ENCODE measurements around the gene TRPV3.
"Not testable (repeated sequence)": the region's sequence is repeated elsewhere in the genome, so short reads cannot be mapped to it uniquely, and the experiment has no call there.

The TRPV3 gene

DNA sequence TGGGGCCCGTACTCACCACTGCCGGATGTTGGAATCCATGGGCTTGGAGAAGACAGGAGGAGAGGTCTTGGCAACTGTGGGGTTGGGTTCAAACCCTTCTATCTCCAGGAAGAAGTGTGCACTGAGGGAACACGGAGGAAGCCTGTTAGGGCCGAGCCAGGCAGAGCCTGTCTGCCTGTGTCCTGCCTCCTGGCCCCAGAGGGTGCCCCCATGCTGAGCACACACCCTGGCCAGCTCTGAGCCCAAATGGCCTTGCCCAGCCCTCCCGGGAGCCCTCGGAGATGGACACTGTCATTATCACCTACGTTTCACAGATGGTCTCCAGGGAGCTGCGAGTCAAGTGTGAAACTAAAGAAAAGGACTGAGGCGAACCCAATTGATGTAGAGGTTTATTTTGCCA is 12.5 kb downstream of the TRPV3 start:
- DNase-seq: no peak

DNA sequence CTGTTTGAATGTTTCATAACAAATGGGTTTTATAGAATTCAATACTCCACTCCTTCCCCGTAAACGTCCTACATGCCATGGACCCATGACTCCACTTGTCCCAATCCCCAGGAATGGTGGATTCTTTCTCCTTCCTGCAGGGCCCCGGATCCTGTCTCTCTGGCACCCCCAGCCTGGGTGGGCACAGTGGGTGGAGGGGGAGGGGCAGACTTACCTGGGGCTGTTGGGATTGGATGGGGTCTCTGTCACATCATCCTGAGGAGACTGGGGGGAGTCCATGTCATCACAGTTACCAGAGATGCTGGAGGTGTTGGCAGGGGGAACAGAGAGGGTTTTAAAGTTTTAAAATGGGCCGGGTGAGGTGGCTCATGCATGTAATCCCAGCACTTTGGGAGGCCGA is 13.2 kb downstream of the TRPV3 start:
- no peak for DNase-seq

DNA sequence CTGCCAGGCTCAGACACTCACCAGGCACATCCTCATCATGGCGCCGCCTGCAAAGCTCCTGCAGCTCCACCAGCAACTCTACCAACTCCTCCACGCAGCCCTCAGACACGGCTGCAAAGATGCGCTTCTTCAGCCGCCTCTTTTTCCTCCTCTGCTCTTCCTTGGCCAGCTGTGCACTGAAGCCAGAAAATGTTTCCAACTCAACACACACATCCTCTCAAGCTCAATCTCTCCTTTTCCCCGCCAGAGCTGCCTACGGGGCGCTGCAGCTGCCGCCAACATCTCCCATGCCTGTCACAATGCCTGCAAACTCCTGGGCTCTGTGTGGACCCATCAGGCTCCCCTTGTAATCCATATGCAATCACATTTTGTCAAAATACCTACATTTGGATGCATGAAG is 14.2 kb downstream of the TRPV3 start:
- no peak for DNase-seq

DNA sequence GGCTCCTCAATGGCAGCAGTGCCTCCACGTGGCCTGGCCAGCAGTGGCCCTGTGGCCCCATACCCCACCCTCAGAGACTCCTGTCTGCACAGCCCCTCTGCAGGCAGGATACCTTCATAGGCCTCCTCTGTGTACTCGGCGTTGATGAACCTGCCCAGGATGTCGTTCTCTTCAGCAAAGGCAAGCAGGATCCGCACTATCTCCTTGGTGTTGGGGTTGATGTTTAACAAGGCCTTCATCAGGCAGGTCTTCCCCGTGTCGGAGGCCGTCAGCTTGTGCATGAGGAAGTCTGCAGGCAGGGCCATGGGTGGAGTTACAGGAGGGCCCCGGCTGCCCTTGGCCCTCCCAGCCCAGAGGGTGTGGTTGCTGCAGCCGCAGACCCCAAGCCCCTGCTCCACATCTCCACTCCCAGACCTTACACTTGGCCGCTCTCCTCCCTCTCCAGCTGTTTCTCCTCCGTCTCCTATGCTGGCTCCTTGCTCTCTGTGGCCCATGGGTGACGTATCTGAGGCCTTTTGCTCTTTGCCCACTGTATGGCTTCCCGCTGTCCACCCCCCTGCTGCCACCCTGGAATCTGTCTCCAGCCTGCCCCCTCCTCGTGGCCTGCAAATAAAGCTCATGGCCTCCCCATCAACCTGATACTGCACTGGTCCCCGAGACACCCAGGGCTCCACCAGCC is 15.1 kb downstream of the TRPV3 start:
- DNase-seq: no peak

DNA sequence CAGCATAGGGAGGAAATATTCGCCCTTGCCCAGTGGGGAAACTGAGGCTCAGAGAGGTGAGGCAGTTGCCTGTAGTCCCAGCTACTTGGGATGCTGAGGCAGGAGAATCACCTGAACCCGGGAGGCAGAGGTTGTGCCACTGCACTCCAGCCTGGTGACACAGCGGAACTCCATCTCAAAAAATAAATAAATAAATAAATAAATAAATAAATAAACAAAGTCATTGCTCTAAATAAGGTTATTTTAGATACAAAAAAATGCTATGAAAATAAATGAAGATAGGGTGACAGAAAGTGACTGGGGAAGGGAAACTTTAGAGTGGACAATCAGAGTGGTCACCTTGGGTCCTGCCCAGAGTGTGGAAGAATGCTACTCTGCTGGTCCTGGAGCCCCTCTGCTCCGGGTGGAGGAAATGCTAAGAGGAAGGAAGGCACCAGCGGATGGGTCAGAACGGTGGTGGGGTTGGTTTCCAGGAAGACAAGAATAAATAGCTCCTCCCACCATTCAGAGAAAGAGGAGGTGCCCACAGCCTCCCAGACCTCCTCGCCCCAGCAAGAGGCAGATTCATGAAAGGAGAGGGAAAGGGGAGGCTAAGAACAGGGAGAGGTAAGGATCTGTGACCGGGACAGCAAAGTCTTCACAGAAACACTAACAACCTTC is 17.6 kb downstream of the TRPV3 start:
- no peak for DNase-seq

DNA sequence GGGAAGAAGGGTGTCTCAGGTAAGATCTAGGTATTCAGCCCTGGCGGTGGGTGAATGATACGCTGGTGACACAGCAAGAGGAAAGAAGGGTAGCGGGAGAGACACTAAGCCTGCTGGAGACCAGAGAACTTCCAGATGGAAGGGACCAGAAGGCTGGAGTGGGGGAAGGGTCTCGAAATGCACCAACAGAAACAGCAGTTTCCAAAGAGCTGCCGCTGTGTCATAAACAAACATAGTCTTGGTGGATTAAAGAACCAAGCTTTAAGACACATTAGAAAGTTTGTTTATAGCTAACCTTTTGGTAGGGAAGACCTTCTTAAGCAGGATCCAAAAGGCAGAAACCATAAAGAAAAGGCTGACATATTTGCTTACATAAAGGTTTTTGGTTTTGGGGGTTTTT is 20.9 kb downstream of the TRPV3 start:
- no peak for DNase-seq

DNA sequence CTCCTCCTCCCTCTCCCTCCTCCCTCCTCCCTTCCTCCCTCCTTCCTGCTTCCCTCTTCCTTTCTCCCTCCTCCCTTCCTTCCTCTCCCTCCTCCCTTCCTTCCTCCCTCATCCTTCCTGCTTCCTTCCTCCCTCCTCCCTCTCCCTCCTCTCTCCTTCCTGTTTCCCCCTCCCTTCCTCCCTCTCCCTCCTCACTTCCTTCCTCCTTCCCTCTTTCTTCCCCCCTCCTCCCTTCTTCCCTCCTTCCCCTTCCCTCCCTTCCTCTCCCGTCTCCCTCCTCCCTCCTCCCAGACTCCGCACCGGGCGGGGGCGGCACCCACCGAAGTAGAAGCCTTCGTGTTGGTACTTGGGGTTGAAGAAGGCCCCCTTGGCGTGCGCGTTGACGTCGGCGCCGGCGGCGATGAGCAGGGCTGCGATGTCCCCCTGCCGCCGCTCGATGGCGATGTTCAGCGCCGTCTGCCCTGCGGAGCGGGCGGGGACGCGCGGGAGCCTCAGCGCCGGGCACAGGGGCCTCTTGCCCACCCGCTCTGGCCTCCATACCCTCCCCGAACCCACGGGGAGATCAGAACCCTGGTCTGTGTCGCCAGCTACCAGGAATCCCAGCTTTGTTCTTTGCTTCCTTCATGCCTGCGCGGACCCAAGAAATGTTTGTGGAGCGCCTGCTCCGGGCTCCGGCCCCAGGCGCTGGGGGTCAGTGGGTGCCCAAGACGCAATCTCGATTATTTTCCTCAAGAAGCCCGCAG is 22.2 kb downstream of the TRPV3 start:
- peak; percentile 78 for DNase-seq

DNA sequence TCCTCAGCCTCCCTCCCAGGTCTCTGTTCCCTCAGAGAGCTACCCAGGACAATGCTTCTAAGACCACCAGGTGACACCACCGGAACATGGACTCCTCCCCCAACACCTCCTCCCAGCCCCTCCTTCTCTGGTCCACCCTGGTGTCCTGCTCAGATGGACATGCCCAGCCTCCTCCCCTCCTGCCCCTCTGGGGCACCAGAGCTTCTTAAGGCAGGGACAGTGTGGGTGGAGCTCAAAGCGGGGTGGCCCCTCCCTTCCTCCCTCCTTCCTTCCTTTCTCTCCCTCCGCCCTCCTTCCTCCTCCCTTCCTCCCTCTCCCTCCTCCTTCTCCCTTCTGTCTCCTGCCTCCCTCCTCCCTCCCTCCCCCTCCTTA is 22.7 kb downstream of the TRPV3 start:
- no peak for DNase-seq

DNA sequence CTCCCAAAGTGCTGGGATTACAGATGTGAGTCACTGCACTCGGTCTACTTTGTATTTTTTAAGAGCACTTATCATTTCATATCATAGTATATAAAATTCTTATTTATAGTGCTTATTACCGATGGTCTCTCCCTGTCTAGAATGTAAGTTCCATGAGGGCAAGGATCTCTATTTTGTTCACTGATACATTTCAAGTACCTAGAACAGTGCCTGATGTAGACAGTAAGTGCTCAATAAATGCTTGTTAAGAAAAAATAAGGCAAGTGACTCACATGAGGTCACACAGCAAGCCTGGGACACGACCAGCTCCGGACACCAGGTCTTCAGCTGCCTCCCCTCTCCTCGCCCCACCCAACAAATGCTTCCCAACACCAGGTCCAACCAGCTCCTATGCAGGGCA is 23.9 kb downstream of the TRPV3 start:
- no peak for DNase-seq

DNA sequence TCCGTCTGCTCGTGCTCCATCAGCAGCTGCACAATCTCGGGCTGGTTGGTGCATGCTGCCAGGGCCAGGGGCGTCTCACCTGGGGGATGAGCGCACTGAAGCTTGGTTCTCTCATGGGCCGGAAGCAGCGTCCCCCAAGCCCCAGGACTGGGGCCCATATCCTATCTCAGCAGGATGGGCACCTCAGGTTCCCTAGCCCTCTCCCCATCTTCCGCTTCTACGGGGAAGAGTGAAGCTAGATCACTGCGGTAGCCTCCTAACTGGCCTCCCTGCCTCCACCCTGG is 24.8 kb downstream of the TRPV3 start:
- DNase-seq: no peak

DNA sequence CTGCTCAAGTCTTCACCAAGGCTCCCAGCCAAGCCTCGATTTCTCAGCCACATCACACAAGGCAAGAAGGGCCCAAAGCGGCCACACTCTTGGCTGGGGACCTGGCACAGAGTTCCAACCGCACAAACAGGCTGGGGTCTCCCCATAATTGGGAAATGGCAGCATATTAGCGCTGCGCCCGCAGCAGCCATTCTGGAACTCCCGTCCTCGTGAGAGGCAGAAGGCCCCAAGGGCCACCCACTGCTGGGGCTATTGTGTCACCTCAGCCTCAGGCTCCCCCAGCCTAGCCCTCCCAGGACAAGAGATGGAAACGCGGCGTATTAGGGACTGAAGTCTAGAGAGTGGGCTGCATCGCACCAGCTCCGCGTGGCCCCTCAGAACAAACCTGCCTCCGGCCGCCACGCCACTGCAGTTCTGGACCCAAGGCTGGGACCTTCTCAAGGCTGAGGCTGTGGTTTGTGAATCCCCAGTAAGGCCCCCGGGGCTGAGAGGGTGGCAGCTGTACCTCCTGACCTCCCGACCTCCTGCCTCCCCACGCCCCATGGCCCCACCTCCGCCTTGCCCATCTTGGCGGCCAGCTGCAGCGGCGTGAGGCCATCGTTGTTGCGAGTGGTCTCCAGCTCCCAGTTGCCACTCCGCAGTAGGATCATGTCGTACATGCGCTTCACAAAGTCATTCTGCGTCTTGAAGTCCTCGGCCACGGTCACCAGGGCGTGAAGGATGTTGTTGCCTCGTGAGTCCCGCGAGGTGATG is 25.3 kb downstream of the TRPV3 start:
- no peak for DNase-seq

DNA sequence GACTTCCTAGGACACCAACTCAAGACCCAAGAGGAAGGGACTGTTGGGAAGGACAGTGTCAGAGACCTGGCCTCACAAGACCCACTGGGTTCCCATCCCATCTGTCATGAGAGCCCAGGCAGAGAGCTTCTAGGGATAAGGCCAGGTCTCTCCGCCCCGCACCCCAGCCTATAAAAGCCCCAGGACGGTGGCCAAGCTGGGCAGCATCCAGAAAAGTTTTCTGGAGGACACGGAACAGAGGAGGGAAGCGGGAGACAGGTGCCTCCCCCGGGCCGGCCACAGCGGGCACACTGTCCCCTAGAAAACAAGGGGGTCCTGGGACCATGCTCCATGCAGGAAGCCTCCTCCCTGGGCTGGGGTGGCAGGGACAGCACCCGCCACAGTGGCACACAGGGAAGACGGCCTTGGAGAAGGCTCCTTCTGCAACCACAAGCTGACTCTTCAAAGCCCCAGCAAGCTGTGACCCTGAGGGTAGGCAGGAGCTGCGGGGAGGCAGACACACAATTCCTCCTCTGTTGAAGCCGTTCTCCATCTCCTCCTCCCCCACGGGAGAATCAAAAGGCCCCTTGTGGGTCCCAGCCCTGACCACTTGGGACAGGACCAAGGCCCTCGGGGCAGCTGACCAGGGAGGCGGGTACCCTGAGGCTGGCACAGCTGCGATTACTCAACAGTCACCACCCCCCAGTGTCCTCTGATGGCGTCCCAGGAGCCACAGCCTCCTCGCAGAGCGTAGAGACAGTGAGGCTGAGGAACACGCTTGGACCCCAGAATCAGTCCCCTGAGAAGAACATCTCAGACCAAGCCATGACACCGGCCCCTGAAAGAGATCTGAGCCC is 26.1 kb downstream of the TRPV3 start:
- no peak for DNase-seq

DNA sequence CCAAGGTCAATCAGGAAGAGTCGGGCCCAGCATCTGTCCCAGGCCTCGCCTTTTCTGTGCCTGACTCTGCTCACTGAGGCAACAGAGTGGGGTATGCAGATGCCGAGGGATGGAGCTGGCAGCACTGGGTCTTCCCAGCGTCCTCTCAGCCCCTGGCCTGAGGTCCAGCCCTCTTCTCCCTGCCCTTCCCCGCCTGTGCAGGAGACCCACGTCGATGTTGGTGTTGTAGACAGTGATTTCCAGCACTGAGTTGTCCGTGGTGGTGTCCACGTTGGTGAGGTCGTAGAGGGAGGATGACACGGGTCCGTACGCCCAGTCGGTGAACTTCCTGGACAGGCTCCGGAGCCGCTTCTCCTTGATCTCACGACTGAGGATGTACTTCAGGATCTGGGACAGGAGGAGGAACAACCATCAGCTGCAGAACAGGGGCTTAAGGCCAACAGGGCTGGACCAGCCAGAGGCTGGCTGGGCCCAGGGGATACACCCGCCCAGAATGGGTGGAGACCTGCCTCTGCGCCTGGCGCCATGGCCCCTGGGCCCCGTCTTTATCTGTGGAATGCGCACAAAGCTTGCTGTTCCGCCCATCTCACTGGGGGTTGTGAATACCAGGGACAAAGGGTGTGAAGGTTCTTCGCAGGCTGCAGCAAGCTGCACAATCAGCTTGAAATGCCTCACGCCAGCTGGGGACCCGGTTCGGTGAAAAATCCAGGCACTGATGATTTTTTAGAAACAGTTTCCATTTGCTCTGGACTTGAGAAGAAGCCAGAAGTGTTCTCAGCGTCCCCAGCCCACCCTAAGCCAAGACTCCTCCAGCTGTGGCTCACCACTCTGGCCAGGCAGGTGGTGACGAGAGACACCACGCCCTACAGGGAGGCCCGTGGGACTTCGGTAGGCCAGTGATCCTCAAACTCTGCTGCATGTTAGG is 27.5 kb downstream of the TRPV3 start:
- no peak for DNase-seq

DNA sequence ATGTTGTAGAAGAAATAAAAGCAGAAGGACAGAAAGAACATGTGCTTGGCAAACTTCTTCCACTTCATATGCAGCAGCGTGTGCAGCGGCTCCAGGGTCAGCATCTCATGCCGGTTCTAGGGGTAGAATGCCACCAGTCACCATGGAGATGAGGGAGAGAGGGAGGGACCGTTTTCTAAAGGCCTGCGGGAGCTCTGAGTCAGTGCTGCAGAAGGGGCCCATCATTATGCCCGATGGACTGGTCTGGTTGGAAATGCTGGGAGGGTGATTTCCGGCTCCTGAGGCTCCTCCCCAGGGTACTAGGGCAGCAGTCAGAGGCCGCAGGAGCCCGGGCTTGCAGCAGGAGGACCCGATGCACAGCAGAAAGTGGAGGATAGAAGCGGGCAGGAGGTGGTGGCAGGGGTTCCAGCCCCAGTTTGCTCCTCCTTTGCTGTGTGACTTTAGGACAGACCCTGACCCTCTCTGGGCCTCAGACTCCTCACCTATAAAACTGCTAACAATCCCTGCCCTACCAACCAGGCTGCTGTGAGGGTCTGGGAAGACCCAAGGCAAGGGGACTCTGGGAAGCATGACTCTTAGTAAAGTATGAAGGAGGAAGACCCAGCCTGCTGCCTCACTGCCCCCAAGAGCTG is 28.6 kb downstream of the TRPV3 start:
- no peak for DNase-seq

DNA sequence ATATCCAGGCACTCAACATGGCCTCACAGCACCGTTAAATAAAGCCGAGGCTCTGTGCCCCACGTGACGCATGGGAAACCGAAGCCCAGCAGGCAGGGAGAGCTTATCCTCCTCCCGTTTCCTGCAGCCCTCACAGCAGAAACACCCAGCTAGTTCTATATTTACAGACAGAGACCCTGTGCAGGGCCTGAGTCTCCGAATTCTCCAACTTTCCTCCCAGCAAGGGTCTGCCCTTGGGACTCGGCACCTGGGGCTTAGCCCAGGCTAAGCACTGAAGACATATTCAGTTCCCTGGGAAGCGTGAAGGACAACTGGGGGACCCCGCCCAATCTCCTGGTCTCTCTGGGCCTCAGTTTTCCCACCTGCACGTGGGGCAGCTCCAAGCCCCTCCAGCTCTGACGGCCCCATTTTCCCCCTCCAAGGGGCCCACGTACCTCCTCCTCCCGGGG is 29.2 kb downstream of the TRPV3 start:
- DNase-seq: no peak

DNA sequence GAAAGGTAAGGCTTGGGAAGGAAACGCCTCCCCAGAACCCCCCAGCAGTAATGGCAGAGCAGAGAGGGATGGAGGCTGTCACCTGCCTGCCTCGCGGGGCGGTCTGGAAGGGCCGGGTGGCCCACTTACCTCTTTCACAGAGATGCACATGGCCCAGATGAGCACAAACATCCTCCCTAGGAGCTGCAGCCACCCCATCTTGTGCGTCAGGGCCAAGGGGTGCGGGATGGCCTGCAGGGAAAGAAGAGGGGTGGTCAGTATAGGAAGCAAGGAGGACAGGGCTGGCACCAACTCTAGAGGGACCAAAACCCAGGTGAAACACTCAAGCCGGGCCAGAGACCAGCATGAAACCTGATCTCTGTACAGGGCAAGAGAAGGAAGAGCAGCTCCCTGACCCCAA is 29.7 kb downstream of the TRPV3 start:
- DNase-seq: no peak

DNA sequence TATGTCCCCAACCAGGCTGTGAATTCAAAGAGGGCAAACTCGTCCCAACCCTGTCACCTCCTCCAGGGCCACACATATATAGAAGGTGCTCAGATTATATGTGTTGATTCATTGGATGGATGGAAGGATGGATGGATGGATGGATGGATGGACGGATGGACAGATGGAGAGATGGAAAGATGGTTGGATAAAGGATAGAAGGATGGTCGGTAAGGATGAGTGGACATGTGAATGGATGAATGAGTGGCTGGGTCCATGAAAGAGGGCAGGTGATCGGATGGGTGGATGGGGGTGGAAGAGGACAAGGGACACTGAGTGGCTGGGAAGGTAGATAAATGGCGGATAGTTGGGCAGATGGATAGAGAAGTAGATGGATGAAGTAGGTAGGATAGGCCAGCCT is 30.1 kb downstream of the TRPV3 start:
- DNase-seq: no peak

DNA sequence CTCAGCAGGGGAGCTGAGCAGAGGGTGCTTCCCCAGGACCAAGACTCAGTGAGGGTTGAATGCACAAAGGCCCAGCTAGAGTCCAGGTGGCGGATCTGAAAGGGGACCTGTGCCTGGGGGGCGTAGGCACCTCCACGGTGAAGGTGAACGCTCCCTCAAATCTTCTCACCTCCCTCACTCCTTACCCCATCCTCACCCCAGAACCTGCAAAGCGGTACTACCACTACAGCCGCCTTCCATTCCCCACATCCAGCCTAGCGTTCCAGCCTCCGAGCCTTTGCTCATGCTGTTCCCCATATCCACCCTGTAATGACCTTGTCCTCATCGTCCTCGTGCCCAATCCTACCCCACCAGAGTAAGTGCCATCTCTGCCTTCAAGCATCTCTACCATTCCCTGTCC is 30.6 kb downstream of the TRPV3 start:
- no peak for DNase-seq

DNA sequence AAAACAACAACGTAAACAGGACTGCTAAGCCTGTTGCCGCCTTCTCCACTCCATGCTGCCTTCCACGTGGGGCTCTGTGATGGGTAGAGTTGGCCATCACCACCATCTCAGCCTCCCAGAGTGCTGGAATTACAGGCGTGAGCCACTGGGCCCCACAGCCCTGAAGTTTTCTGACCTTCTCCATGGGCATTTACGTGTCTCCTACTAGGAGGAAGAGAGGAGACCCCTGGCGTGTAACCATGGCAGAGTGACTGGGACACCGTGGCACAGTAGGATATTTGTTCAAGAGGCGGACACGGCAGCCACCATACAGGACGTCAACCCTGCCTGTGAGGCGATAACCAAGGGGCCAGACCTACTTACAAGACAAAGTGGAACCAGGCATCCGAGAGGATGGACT is 31.1 kb downstream of the TRPV3 start:
- no peak for DNase-seq

DNA sequence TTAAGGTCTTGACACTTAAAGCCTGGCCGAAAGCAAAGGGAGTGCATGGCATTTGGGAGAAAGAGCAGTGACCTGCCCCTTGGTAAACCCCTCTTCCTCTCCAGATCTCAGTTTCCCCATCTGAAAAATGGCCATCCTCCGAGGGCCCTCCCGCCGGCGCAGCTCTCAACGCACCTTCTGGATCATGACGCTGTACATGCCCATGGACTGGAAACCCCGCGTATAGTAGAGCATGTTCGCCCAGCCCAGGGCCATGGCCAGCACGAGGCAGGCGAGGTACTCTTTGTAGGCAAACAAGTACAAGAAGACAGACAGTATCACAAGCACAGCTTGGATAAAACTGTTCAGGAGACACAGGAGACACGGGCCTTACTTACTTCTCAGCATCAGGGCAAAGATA is 33.6 kb downstream of the TRPV3 start:
- DNase-seq: no peak

DNA sequence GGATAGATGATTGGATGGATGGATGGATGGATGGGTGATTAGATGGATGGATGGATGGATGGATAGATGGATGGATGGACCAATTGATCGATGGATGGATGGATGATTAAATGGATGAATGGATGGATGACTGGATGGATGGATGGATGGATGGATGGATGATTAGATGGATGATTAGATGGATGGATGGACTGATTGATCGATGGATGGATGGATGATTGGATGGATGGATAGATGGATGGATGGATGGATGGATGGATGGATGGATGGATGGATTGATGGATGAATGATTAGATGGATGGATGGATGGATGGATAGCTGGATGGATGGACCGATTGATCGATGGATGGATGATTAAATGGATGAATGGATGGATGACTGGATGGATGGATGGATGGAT is 38.1 kb downstream of the TRPV3 start:
- DNase-seq: not testable (repeated sequence)

Data from activated CD8-positive, alpha-beta memory T cell treated with anti-CD3 and anti-CD28 coated beads for 24 hours (primary cell).